Transverse colon (tissue), 4 donors: ENCODE data around the gene KDM1B.

ENCODE experiments used
- CTCF ChIP-seq, 5 experiments: fragments of 200-600 bp in 3 of 5; fragments of 450-650 bp in 2 of 5; sonication (generic) in 3 of 5; IDR thresholded peaks; 1 replicate in 2 of 5; 2 replicates in 3 of 5; pipeline ENCODE4 v1.5.1; 2016 to 2017; ENCODE audit warnings: antibody characterized with exemption in 5 of 5, inconsistent platforms in 3 of 5, mild to moderate bottlenecking in 2 of 5, moderate library complexity in 1 of 5
- EP300 ChIP-seq: sonication (generic); formaldehyde crosslinking; IDR thresholded peaks from one replicate; pipeline ENCODE4 v1.6.1; 2017; ENCODE audit warnings: antibody characterized with exemption, low read depth
- POLR2AphosphoS5 ChIP-seq, 3 donors: sonication (generic); formaldehyde crosslinking; IDR thresholded peaks; one replicate each; pipeline ENCODE4 v1.6.1; 2016; ENCODE audit warnings: antibody characterized with exemption in 3 of 3

- TF ChIP-seq CTCF (IDR thresholded peaks at IDR 0.05) (no peak), EP300 (no peak), POLR2AphosphoS5 (IDR thresholded peaks at IDR 0.05) (no peak)
Measured at GRCh38 chr6:18207949-18208348, 52.7 kb downstream of the KDM1B start.
